Endothelial cell of umbilical vein (primary cell): ENCODE results near the gene DDX10.

ENCODE experiments used
- CTCF ChIP-seq, 2 donors: IDR thresholded peaks; 1 replicate in 1 of 2; 2 replicates in 1 of 2; pipeline ENCODE4 v1.5.1; 2011; ENCODE audit warnings: low read length in 2 of 2, mild to moderate bottlenecking in 2 of 2, moderate library complexity in 2 of 2, control low read depth in 1 of 2, inconsistent platforms in 1 of 2, low read depth in 1 of 2; ENCODE audit not compliant: insufficient read depth in 1 of 2; ENCODE audit errors: extremely low read depth in 1 of 2
- EZH2 ChIP-seq: IDR thresholded peaks from 2 replicates; pipeline ENCODE4 v1.6.1; 2012; ENCODE audit warnings: borderline replicate concordance, low read depth, mild to moderate bottlenecking, moderate library complexity, low read length, inconsistent platforms; ENCODE audit not compliant: severe bottlenecking
- JUN ChIP-seq: IDR thresholded peaks from 2 replicates; pipeline ENCODE4 v1.6.1; 2011; ENCODE audit warnings: borderline replicate concordance, low read depth; ENCODE audit not compliant: insufficient read length, insufficient read depth
- MAX ChIP-seq: IDR thresholded peaks from 2 replicates; pipeline ENCODE4 v1.6.1; 2011; ENCODE audit not compliant: insufficient read depth, insufficient read length
- POLR2AphosphoS5 ChIP-seq: IDR thresholded peaks from 2 replicates; pipeline ENCODE4 v1.6.1; 2012; ENCODE audit warnings: low read depth, mild to moderate bottlenecking, control low read depth, low read length, moderate library complexity; ENCODE audit not compliant: insufficient read depth

GRCh38 chr11:108961095-108961494 is 296.2 kb downstream of the DDX10 start:
- TF ChIP-seq CTCF (IDR thresholded peaks at IDR 0.05; ENCODE audit: extremely low read depth in 1 of 2, insufficient read depth in 1 of 2, low read depth in 1 of 2, low read length in 2 of 2) (no peak), POLR2AphosphoS5 (no peak), EZH2 (no peak), MAX (no peak), JUN (no peak)
